Chondrocyte (in vitro differentiated cells): ENCODE measurements around the gene GJC2. TPM values are rescaled to one million over a fixed set of nuclear protein-coding genes. Genes with fewer than 3 reads are reported as not detected.

Source experiments
- DNase-seq: peaks from one replicate; pipeline ENCODE4 v3.0.0; 2021; ENCODE audit warnings: mixed read lengths, low spot score
- H3K27ac Mint-ChIP-seq: one replicate; pipeline ENCODE4 v1.8.0; 2021; ENCODE audit warnings: mild to moderate bottlenecking, moderate library complexity, mixed read lengths; ENCODE audit not compliant: unreplicated experiment
- H3K27me3 Mint-ChIP-seq: 2 replicates; pipeline ENCODE4 v1.8.0; 2021; ENCODE audit warnings: low read depth, mixed read lengths
- H3K36me3 Mint-ChIP-seq: 2 replicates; pipeline ENCODE4 v1.8.0; 2021; ENCODE audit warnings: low read depth, mixed read lengths
- H3K4me1 Mint-ChIP-seq: 2 replicates; pipeline ENCODE4 v1.8.0; 2021; ENCODE audit warnings: low read depth, mild to moderate bottlenecking, mixed read lengths
- H3K4me3 Mint-ChIP-seq: one replicate; pipeline ENCODE4 v1.8.0; 2021; ENCODE audit warnings: mild to moderate bottlenecking, moderate library complexity, mixed read lengths; ENCODE audit not compliant: unreplicated experiment
- H3K9me3 Mint-ChIP-seq: 2 replicates; pipeline ENCODE4 v1.8.0; 2021; ENCODE audit warnings: low read depth, mixed read lengths
- CTCF ChIP-seq: fragments of 200-600 bp; sonication (generic); IDR thresholded peaks from 2 replicates; pipeline ENCODE4 v1.5.0; 2021; ENCODE audit warnings: antibody characterized with exemption, mild to moderate bottlenecking, moderate library complexity
- total RNA-seq: library from RNA; stranded (reverse); gene quantifications from 3 replicates; pipeline ENCODE4 v1.2.1, GENCODE V29; 2021

GJC2 gene
- total RNA-seq, 1 donor from 2014 or later: 2.0 TPM

- peak; percentile 82 for DNase-seq
- Mint-ChIP-seq H3K36me3 (peaks cover 4% of the 10 kb centered on the region), H3K27me3 (no peaks in the 10 kb centered on the region), H3K9me3 (no peaks in the 10 kb centered on the region), H3K4me1 (peaks cover 37% of the 10 kb centered on the region), H3K27ac (no peak overlapping the region), H3K4me3 (no peak overlapping the region)
- TF ChIP-seq CTCF: no peak
These were observed 43.0 kb upstream of the GJC2 start for GRCh38 chr1:228106800-228107054.

- Mint-ChIP-seq H3K36me3 (peaks cover 4% of the 10 kb centered on the region), H3K27me3 (no peaks in the 10 kb centered on the region), H3K27ac (no peak overlapping the region), H3K9me3 (no peaks in the 10 kb centered on the region), H3K4me3 (peak overlapping the region; percentile 89), H3K4me1 (peaks cover 37% of the 10 kb centered on the region)
- TF ChIP-seq CTCF: no peak
- peak; percentile 88 for DNase-seq
These were observed 42.1 kb upstream of the GJC2 start for GRCh38 chr1:228107636-228108035.

- H3K9me3 Mint-ChIP-seq: no peaks in the 10 kb centered on the region
- TF ChIP-seq CTCF: no peak
- no peaks in the 10 kb centered on the region for H3K27me3 Mint-ChIP-seq
- DNase-seq: no peak
- H3K27ac Mint-ChIP-seq: peak overlapping the region; percentile 93
- peaks cover 37% of the 10 kb centered on the region for H3K4me1 Mint-ChIP-seq
- peak overlapping the region; percentile 89 for H3K4me3 Mint-ChIP-seq
- peaks cover 4% of the 10 kb centered on the region for H3K36me3 Mint-ChIP-seq
These were observed 41.6 kb upstream of the GJC2 start for GRCh38 chr1:228108055-228108690.

GRCh38 chr1:228108742-228109072, 41.0 kb upstream of the GJC2 start:
- Mint-ChIP-seq H3K9me3 (no peaks in the 10 kb centered on the region), H3K27me3 (no peaks in the 10 kb centered on the region), H3K4me1 (peaks cover 32% of the 10 kb centered on the region), H3K27ac (peak overlapping the region; percentile 93), H3K4me3 (peak overlapping the region; percentile 89), H3K36me3 (peaks cover 4% of the 10 kb centered on the region)
- no peak for TF ChIP-seq CTCF
- DNase-seq: no peak

GRCh38 chr1:228109073-228109961, 40.4 kb upstream of the GJC2 start, which contains the start of gene MRPL55:
MRPL55 (minus strand) TSS chr1:228109299; CDS start chr1:228108260, 1,039 bp downstream.
- Mint-ChIP-seq H3K36me3 (peaks cover 4% of the 10 kb centered on the region), H3K4me3 (peak within 1 kb of the TSS; percentile 89), H3K27ac (peak within 1 kb of the TSS; percentile 93), H3K9me3 (no peaks in the 10 kb centered on the region), H3K4me1 (peaks cover 26% of the 10 kb centered on the region), H3K27me3 (no peaks in the 10 kb centered on the region)
- peak; percentile 98 for DNase-seq
- TF ChIP-seq CTCF: peak; percentile 55
